Measurements from ENCODE around the gene SF3B2.
"Not testable (repeated sequence)": the region's sequence is repeated elsewhere in the genome, so short reads cannot be mapped to it uniquely, and the experiment has no call there.

The SF3B2 gene

GRCh38 chr11:66112601-66113499 lies 60.7 kb downstream of the SF3B2 start:
- peak; percentile 87 for DNase-seq

GRCh38 chr11:66114957-66115356 lies 62.8 kb downstream of the SF3B2 start:
- DNase-seq, result not testable (repeated sequence)

GRCh38 chr11:66115638-66116301 lies 63.6 kb downstream of the SF3B2 start:
- DNase-seq, result no peak

GRCh38 chr11:66116576-66117361 lies 64.6 kb downstream of the SF3B2 start:
- DNase-seq, result no peak

- DNase-seq, result no peak
Measured at GRCh38 chr11:66118847-66119246, 66.7 kb downstream of the SF3B2 start.
